Endothelial cell of umbilical vein (primary cell): ENCODE results near the gene NUP107.

Experiments
- FOS ChIP-seq: IDR thresholded peaks from 2 replicates; pipeline ENCODE4 v1.6.1; 2011; ENCODE audit warnings: mild to moderate bottlenecking, low read length, moderate library complexity, borderline replicate concordance; ENCODE audit not compliant: insufficient read depth
- POLR2A ChIP-seq: IDR thresholded peaks from 2 replicates; pipeline ENCODE4 v1.6.1; 2012; ENCODE audit warnings: low read depth, mild to moderate bottlenecking, control low read depth, low read length
- POLR2AphosphoS5 ChIP-seq: IDR thresholded peaks from 2 replicates; pipeline ENCODE4 v1.6.1; 2012; ENCODE audit warnings: low read depth, mild to moderate bottlenecking, control low read depth, low read length, moderate library complexity; ENCODE audit not compliant: insufficient read depth
- TF ChIP-seq, protein P1 (sequence below), 2 donors: IDR thresholded peaks; 1 replicate in 1 of 2; 2 replicates in 1 of 2; pipeline ENCODE4 v1.5.1; 2011; ENCODE audit warnings: low read length in 2 of 2, mild to moderate bottlenecking in 2 of 2, moderate library complexity in 2 of 2, control low read depth in 1 of 2, inconsistent platforms in 1 of 2, low read depth in 1 of 2; ENCODE audit not compliant: insufficient read depth in 1 of 2; ENCODE audit errors: extremely low read depth in 1 of 2

DNA sequence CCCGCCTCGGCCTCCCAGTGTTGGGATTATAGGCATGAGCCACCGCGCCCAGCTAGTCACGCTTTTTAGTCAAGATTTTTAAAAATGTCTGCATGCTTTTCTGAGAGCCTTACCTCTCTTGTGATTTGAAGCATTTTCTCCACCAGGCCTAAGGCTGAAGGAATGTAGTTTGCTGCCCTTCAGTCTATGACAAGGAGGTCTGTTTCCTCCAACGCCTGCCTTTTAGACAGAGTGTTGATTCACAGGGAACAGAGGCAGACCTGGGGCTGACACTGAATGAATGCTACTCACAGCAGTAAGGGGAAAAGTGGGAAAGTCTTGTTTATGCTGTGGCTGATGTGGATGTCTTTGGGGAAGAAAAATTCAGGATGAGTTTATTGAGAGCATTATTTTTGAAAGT lies 94.0 kb downstream of the NUP107 start:
- TF ChIP-seq, protein P1, sequence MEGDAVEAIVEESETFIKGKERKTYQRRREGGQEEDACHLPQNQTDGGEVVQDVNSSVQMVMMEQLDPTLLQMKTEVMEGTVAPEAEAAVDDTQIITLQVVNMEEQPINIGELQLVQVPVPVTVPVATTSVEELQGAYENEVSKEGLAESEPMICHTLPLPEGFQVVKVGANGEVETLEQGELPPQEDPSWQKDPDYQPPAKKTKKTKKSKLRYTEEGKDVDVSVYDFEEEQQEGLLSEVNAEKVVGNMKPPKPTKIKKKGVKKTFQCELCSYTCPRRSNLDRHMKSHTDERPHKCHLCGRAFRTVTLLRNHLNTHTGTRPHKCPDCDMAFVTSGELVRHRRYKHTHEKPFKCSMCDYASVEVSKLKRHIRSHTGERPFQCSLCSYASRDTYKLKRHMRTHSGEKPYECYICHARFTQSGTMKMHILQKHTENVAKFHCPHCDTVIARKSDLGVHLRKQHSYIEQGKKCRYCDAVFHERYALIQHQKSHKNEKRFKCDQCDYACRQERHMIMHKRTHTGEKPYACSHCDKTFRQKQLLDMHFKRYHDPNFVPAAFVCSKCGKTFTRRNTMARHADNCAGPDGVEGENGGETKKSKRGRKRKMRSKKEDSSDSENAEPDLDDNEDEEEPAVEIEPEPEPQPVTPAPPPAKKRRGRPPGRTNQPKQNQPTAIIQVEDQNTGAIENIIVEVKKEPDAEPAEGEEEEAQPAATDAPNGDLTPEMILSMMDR (IDR thresholded peaks at IDR 0.05; ENCODE audit: extremely low read depth in 1 of 2, insufficient read depth in 1 of 2, low read depth in 1 of 2, low read length in 2 of 2): no peak
- TF ChIP-seq POLR2A (no peak), FOS (no peak), POLR2AphosphoS5 (no peak)
